Articular chondrocyte of knee joint (primary cell): Measurements from ENCODE around the gene CMTM6. TPM values are rescaled to one million over a fixed set of nuclear protein-coding genes. Genes with fewer than 3 reads are reported as not detected.
A peak's percentile ranks its signal among the peaks of the same experiment; 100 is the strongest.

Experiments
- small RNA-seq: library from RNA; depleted of rRNA; stranded (forward); fragments of <200 nt; gene quantifications from one replicate; pipeline ENCODE3, GENCODE V24; 2012
- total RNA-seq: library from RNA; depleted of rRNA; stranded (reverse); fragments of >200 nt; gene quantifications from 2 replicates; pipeline ENCODE4 v1.2.3, GENCODE V29; 2012

CMTM6 gene, protein sequence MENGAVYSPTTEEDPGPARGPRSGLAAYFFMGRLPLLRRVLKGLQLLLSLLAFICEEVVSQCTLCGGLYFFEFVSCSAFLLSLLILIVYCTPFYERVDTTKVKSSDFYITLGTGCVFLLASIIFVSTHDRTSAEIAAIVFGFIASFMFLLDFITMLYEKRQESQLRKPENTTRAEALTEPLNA
- 95.6 and 96.6 TPM in 2 replicates for total RNA-seq

DNA sequence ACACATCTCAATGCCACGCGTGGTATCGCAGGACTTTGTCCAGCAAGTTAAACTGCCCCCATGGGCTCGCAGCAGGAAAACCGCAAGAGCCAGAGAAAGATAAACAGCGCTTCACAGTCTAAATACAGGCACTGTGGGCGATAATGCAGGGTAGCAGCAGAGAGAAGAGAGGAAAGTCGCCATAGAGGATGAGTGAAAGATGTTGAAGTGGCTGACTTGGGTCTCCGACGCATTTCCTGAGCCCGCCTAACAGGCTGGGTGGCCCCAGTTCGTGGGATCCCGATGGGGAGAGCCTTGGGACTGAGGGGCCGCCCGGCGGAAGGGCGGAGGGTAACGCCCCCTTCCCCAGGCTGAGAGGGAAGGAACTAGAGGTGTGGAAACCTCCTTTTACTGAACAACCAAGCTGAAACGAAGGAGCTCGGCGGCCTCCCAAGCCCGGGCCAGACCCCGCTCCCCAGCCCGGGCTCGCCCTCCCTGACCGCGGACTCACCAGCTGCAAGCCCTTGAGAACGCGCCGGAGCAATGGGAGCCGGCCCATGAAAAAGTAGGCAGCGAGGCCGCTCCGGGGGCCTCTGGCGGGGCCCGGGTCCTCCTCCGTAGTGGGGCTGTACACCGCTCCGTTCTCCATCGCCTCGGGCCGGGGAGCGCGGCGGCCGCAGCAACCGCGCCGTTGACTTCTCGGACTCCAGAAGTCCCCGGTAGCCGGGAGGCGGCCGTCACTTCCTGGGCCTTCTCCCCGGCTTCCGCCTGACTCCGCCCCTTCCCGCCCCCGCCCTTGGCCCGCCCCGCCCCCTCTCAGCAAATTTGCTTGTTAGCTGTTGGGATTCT is at the start of gene CMTM6:
Gene CMTM6 (minus strand): TSS at position 735 of the 828 bp plus-strand sequence. CDS start 107 bp downstream, at position 628.

Small RNA genes lying within 50 kb of the gene (small RNA-seq; reads per million reads assigned to genes)
- gene MIR548AY = 0.38 reads per million, percentile 3 among the genes with 10 or more reads in this experiment

Other genes with a start within 250 kb of the CMTM6 start
- gene CMTM7, start 111.0 kb downstream of the CMTM6 start, total RNA-seq = 7.6 and 9.0 TPM in 2 replicates
- gene DYNC1LI1, start 68.0 kb upstream of the CMTM6 start, total RNA-seq = 35.5 and 39.2 TPM in 2 replicates
- gene CNOT10, start 182.3 kb upstream of the CMTM6 start, total RNA-seq = 29.4 and 29.5 TPM in 2 replicates